ENCODE measurements around the gene CKMT2. TPM values are rescaled to one million over a fixed set of nuclear protein-coding genes. Genes with fewer than 3 reads are reported as not detected.

The CKMT2 gene
- total RNA-seq, 1 donor from 2014 or later: not detected

DNA sequence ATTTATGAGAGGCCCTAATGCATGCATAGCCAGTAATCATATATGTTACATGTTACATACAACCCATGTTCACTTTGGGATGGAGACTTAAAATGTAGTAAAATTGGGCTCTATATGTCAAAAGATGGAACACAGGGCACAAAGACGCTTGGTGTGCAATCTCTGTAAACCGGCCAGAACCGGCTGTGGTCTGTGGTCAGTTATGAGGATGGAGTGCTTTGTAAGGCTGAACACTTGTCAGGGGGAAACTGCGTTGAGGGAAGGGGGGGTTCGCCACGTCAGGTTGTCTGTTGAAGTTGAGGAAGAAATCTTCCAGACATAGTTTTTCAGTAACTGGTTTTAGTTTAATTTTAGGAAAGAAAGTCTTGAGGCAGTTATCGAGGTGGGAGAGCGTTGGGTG lies 2.7 kb upstream of the CKMT2 start:
- no peaks in the 10 kb centered on the region for H3K27me3 ChIP-seq (ENCODE audit: control insufficient read depth, insufficient read depth, low read length)
- no peak overlapping the region for H3K4me3 ChIP-seq (ENCODE audit: low read depth, low read length)
- no peak for DNase-seq (ENCODE audit: low read depth)
- TF ChIP-seq, protein P1, sequence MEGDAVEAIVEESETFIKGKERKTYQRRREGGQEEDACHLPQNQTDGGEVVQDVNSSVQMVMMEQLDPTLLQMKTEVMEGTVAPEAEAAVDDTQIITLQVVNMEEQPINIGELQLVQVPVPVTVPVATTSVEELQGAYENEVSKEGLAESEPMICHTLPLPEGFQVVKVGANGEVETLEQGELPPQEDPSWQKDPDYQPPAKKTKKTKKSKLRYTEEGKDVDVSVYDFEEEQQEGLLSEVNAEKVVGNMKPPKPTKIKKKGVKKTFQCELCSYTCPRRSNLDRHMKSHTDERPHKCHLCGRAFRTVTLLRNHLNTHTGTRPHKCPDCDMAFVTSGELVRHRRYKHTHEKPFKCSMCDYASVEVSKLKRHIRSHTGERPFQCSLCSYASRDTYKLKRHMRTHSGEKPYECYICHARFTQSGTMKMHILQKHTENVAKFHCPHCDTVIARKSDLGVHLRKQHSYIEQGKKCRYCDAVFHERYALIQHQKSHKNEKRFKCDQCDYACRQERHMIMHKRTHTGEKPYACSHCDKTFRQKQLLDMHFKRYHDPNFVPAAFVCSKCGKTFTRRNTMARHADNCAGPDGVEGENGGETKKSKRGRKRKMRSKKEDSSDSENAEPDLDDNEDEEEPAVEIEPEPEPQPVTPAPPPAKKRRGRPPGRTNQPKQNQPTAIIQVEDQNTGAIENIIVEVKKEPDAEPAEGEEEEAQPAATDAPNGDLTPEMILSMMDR (IDR thresholded peaks at IDR 0.05; ENCODE audit: insufficient read depth, low read length, poor library complexity, severe bottlenecking): no peak
- H3K36me3 ChIP-seq (ENCODE audit: control insufficient read depth, insufficient read depth, low read length): no peaks in the 10 kb centered on the region

DNA sequence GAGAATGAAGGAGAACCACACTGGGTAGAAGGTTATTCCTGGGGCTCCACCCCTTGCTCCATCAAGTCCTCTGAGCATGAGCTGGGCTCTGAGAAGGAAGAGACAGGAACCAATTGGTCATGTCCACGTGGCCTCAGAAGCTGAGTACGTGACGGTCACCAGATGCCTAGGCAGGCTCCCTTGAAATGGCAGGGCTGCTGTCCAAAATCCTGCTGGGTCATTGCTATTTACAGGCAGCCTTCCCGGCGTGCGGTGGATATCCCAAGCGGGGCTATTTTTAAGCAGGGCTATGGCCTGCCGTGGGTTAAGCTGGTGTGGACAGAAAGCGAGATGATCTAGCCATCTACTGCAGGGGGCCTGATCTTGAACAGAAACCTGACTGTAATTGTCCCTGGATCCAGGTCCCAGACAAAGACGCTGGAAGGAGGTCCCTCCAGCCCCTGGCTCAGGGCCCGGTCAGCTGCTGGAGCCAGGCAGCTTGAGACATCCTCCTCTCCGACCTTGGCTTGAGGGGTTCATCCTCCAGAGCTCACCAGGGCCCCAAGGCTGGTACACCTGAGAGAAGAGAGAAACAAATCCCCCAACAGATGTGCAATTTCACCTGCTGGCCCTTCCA lies 550 bp upstream of the CKMT2 start:
- no peak overlapping the region for H3K4me3 ChIP-seq (ENCODE audit: low read depth, low read length)
- TF ChIP-seq, protein P1 (IDR thresholded peaks at IDR 0.05; ENCODE audit: insufficient read depth, low read length, poor library complexity, severe bottlenecking): no peak
- no peaks in the 10 kb centered on the region for H3K27me3 ChIP-seq (ENCODE audit: control insufficient read depth, insufficient read depth, low read length)
- no peak for DNase-seq (ENCODE audit: low read depth)
- no peaks in the 10 kb centered on the region for H3K36me3 ChIP-seq (ENCODE audit: control insufficient read depth, insufficient read depth, low read length)

DNA sequence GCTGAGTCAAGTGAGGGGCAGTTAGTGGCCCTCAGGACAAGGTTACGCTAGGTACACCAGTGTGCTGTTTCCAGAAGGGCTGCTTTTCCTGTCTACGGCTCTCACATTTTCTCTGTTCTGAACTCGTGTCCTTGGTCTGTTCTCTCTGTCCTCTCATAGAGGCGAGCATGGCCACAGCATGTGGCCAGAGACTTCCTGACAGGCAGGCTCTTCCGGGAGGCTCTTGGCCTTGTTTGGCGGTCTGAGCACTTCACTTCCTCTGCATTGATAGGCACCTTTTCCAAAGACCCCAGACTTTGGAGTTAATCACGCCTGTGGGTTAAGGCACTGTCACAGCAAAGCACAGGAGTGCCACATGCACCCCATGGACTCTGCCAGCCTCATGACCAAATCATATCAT lies 1.2 kb downstream of the CKMT2 start:
- TF ChIP-seq, protein P1 (IDR thresholded peaks at IDR 0.05; ENCODE audit: insufficient read depth, low read length, poor library complexity, severe bottlenecking): no peak
- Histone ChIP-seq H3K27me3 (ENCODE audit: control insufficient read depth, insufficient read depth, low read length) (no peaks in the 10 kb centered on the region), H3K36me3 (ENCODE audit: control insufficient read depth, insufficient read depth, low read length) (no peaks in the 10 kb centered on the region), H3K4me3 (ENCODE audit: low read depth, low read length) (no peak overlapping the region)
- no peak for DNase-seq (ENCODE audit: low read depth)

DNA sequence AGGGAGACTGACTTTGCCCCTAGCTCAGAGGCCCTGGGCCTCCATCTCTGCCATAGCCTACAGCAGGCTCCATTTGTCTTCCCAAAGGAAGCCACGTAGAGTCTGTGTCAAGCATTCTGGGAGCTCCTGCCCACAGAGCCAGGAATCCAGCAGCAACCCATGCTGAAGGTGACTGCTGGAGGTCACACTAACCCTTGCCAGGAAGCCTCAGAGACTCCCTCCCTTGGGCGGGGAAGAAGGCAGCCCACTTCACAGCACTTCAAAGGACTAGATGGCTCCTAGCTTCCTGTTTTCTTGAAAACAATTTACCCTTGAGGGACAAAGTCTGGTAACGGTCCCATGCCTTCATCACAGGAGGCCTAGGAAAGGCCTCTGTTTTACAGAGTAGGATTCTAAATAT lies 1.7 kb downstream of the CKMT2 start:
- DNase-seq (ENCODE audit: low read depth): no peak
- H3K4me3 ChIP-seq (ENCODE audit: low read depth, low read length): no peak overlapping the region
- H3K27me3 ChIP-seq (ENCODE audit: control insufficient read depth, insufficient read depth, low read length): no peaks in the 10 kb centered on the region
- H3K36me3 ChIP-seq (ENCODE audit: control insufficient read depth, insufficient read depth, low read length): no peaks in the 10 kb centered on the region
- TF ChIP-seq, protein P1 (IDR thresholded peaks at IDR 0.05; ENCODE audit: insufficient read depth, low read length, poor library complexity, severe bottlenecking): no peak

DNA sequence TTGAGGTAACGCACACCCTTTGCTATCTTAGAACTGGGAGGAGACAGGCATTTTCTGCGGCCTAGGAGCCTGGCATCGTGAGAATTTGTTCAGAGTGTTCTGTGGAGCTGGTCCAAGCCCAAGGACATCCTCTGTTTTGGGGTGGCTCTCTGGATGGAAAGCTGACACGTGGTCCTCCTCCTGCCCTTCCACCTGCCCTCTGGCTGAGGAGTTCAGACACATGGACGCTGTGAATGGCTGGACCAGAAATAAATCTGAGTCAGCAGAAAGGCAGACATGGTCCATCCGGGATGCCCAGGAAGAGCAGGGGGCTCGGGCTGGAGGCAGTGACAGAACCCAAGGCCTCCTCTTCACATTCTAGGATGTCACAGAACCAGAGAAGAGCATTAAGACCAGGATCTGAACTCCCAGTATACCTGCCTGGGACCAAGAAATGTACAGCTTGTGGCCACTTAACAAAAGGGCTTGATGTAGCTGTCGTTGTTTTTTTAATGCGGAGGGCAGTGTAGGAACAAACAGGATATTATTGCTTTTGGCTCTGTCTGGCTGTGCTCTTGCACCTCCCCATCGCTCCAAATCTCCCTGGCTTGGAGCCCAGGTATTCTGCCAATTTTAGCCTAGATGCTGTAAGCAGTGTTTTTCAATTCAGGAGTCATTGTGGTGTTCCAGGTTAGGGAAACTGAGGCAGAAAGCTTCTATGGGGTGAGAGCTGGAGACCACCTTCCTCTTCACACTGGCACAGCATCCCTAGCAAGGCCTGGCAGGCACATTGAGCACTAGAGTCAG lies 2.4 kb downstream of the CKMT2 start:
- TF ChIP-seq, protein P1 (IDR thresholded peaks at IDR 0.05; ENCODE audit: insufficient read depth, low read length, poor library complexity, severe bottlenecking): no peak
- DNase-seq (ENCODE audit: low read depth): no peak
- Histone ChIP-seq H3K4me3 (ENCODE audit: low read depth, low read length) (no peak overlapping the region), H3K36me3 (ENCODE audit: control insufficient read depth, insufficient read depth, low read length) (no peaks in the 10 kb centered on the region), H3K27me3 (ENCODE audit: control insufficient read depth, insufficient read depth, low read length) (no peaks in the 10 kb centered on the region)
